SK-N-MC (cell line): ENCODE data around the gene CAND2.
"Not testable (repeated sequence)": the region's sequence is repeated elsewhere in the genome, so short reads cannot be mapped to it uniquely, and the experiment has no call there.

Experiments
- DNase-seq: peaks from one replicate; pipeline ENCODE4 v3.0.0-alpha.2; 2011; ENCODE audit warnings: low read depth, low spot score
- H3K27ac ChIP-seq: fragments of 200-600 bp; sonication (generic); 2 replicates; pipeline ENCODE4 v1.5.1; 2016; ENCODE audit warnings: mixed run types
- H3K36me3 ChIP-seq: fragments of 200-600 bp; sonication (generic); 2 replicates; pipeline ENCODE4 v1.6.1; 2017; ENCODE audit warnings: antibody characterized with exemption, low read length, mixed read lengths; ENCODE audit not compliant: insufficient read depth
- H3K4me3 ChIP-seq: fragments of 200-600 bp; sonication (generic); 2 replicates; pipeline ENCODE4 v1.5.1; 2016
- H3K9ac ChIP-seq: fragments of 200-600 bp; sonication (generic); 2 replicates; pipeline ENCODE4 v1.8.0; 2017; ENCODE audit warnings: mixed run types, mixed read lengths; ENCODE audit not compliant: insufficient read length
- H3K9me3 ChIP-seq: fragments of 200-600 bp; sonication (generic); 2 replicates; pipeline ENCODE4 v1.6.1; 2017; ENCODE audit warnings: low read depth, mild to moderate bottlenecking, antibody characterized with exemption, low read length, moderate library complexity, mixed read lengths
- EZH2 ChIP-seq: fragments of 200-600 bp; sonication (generic); IDR thresholded peaks from one replicate; pipeline ENCODE4 v1.6.1; 2017; ENCODE audit warnings: antibody characterized with exemption
- FOXP2 ChIP-seq: optimal IDR thresholded peaks from 2 replicates; pipeline ENCODE3; 2011; ENCODE audit warnings: mild to moderate bottlenecking, moderate library complexity; ENCODE audit not compliant: insufficient read depth; ENCODE audit errors: extremely low read length, control extremely low read depth
- POLR2AphosphoS5 ChIP-seq: IDR thresholded peaks from 2 replicates; pipeline ENCODE4 v1.6.1; 2012; ENCODE audit warnings: mild to moderate bottlenecking, low read depth, low read length, borderline replicate concordance

Gene CAND2

DNA sequence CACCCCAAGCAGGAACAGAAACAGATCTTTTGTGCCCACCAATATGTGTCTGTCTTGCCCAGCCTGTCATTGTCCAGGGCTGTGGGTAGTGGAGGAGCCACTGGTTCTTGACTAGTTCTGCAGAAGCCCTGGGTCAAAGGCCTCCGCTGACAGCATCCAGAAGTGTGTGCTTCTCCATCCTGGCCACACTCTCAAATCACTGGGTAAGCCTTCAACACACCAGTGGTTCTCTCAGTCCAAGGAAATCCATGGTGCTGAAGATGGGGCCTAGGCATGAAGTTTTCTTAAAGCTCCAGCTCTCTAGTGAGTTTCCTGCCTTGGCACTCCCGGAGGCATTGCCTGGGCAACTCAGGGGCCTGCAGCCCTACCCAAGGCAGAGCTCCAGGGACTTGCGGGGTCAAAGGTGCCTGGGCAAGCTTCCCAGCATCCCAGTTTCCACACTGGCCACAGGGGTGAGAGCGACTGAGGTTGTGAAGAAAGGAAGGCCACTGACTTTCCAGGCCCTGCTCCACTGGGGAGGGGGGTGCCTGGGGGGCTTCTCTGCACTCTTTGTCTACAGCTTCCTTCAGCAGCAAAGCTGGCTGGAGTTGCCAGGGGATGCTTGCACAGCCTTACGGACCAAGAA lies 82.8 kb downstream of the CAND2 start:
- H3K4me3 ChIP-seq: no peak overlapping the region
- no peak for TF ChIP-seq POLR2AphosphoS5
- H3K9me3 ChIP-seq: no peaks in the 10 kb centered on the region
- H3K27ac ChIP-seq: no peak overlapping the region
- H3K9ac ChIP-seq: no peak overlapping the region
- DNase-seq: no peak
- H3K36me3 ChIP-seq: no peaks in the 10 kb centered on the region

DNA sequence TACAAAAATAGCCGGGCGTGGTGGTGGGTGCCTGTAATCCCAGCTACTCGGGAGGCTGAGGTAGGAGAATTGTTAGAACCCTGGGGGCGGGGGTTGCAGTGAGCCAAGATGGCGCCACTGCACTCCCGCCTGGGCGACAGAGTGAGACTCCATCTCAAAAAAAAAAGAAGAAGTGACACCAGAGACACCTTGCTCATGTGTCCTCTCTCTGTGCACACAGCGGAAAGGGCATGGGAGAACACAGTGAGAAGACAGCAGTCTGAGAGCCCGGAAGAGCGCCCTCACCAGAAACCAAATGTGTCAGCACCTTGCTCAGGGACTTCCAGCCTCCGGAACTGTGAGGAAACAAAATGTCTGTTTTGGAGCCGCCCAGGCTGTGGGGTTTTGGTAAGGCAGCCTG lies 85.4 kb downstream of the CAND2 start:
- not testable (repeated sequence) for H3K9ac ChIP-seq, H3K4me3 ChIP-seq, DNase-seq, H3K27ac ChIP-seq, H3K9me3 ChIP-seq, H3K36me3 ChIP-seq

DNA sequence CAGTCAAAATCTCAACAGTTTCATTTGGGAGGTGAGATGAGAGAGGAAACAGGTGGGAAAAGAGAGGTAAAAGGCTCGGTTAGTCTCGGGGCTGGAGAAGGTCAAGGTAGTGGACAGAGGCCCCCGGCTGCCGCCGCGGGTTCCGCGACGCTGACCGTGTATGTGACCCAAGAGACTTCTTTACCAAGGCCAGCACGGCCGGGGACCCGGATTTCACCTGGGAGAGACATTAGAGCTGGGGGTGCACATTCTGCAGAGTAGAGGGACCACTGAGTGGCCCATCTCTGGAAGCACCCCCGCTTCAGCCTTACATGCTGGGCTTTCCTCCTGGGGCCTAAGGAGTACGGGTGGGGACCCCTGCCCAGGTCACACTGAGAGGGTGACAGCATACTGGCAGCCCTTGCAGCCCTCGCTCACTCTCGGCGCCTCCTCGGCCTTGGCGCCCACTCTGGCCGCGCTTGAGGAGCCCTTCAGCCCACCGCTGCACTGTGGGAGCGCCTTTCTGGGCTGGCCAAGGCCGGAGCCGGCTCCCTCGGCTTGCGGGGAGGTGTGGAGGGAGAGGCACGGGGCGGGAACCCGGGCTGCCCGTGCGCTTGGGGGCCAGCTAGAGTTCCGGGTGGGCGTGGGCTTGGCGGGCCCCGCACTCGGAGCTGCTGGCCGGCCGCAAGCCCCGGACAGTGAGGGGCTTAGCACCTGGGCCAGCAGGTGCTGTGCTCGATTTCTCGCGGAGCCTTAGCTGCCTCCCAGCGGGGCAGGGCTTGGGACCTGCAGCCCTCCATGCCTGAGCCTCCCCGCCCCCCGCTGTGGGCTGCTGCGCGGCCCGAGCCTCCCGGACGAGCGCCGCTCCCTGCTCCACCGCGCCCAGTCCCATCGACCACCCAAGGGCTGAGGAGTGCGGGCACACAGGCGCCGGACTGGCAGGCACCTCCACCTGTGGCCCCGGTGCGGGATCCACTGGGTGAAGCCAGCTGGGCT lies 86.1 kb downstream of the CAND2 start:
- TF ChIP-seq EZH2: no peak
- Histone ChIP-seq H3K9me3 (no peaks in the 10 kb centered on the region), H3K9ac (no peak overlapping the region), H3K36me3 (no peaks in the 10 kb centered on the region), H3K4me3 (no peak overlapping the region), H3K27ac (no peak overlapping the region)
- no peak for DNase-seq

- no peak for DNase-seq
- Histone ChIP-seq H3K9me3 (no peaks in the 10 kb centered on the region), H3K27ac (no peak overlapping the region), H3K9ac (no peak overlapping the region), H3K36me3 (no peaks in the 10 kb centered on the region), H3K4me3 (no peak overlapping the region)
- no peak for TF ChIP-seq POLR2AphosphoS5
- no peak for TF ChIP-seq EZH2
- no peak for TF ChIP-seq FOXP2
Observed at GRCh38 chr3:12884186-12884680, 87.8 kb downstream of the CAND2 start.
